Left renal cortex interstitium (tissue), 4 donors: Measurements from ENCODE around the gene SORCS2. TPM values are rescaled to one million over a fixed set of nuclear protein-coding genes. Genes with fewer than 3 reads are reported as not detected.

ENCODE experiments used
- DNase-seq, 4 donors: peaks; one replicate each; pipeline ENCODE4 v3.0.0-alpha.2; 2013; ENCODE audit warnings: low read depth in 4 of 4, low spot score in 2 of 4, missing footprints in 1 of 4
- polyA plus RNA-seq, 4 donors: library from polyadenylated mRNA; unstranded; fragments of 120-200 nt; gene quantifications; one replicate each; pipeline ENCODE4 v1.2.1, GENCODE V29; 2013; ENCODE audit not compliant: insufficient read length in 4 of 4

SORCS2 gene
- polyA plus RNA-seq, 4 donors = 3.7 to 11.5 (median 8.4) TPM

- no peak for DNase-seq
Measured at GRCh38 chr4:7197910-7198309, 5.6 kb downstream of the SORCS2 start.

- no peak for DNase-seq
Measured at GRCh38 chr4:7198440-7199128, 6.2 kb downstream of the SORCS2 start.

- DNase-seq = no peak
Measured at GRCh38 chr4:7199129-7199725, 6.9 kb downstream of the SORCS2 start.

GRCh38 chr4:7199771-7200441 is 7.6 kb downstream of the SORCS2 start:
- DNase-seq = no peak

GRCh38 chr4:7200801-7201200 is 8.5 kb downstream of the SORCS2 start:
- no peak for DNase-seq

- no peak for DNase-seq
Measured at GRCh38 chr4:7201420-7202305, 9.3 kb downstream of the SORCS2 start.

GRCh38 chr4:7202411-7202810 is 10.1 kb downstream of the SORCS2 start:
- no peak for DNase-seq

- no peak for DNase-seq
Measured at GRCh38 chr4:7204656-7205387, 12.5 kb downstream of the SORCS2 start.

- no peak for DNase-seq
Measured at GRCh38 chr4:7206385-7206784, 14.0 kb downstream of the SORCS2 start.

GRCh38 chr4:7206911-7207567 is 14.7 kb downstream of the SORCS2 start:
- no peak for DNase-seq

GRCh38 chr4:7207628-7208231 is 15.4 kb downstream of the SORCS2 start:
- DNase-seq = no peak

- DNase-seq = no peak
Measured at GRCh38 chr4:7208509-7209451, 16.4 kb downstream of the SORCS2 start.

GRCh38 chr4:7209699-7210098 is 17.4 kb downstream of the SORCS2 start:
- DNase-seq = no peak

GRCh38 chr4:7210824-7211223 is 18.5 kb downstream of the SORCS2 start:
- DNase-seq = no peak

- DNase-seq = no peak
Measured at GRCh38 chr4:7212101-7212674, 19.9 kb downstream of the SORCS2 start.

- no peak for DNase-seq
Measured at GRCh38 chr4:7212921-7213320, 20.6 kb downstream of the SORCS2 start.

GRCh38 chr4:7213807-7214206 is 21.5 kb downstream of the SORCS2 start:
- DNase-seq = no peak

GRCh38 chr4:7214359-7214758 is 22.0 kb downstream of the SORCS2 start:
- no peak for DNase-seq
